OCI-LY7 (cell line): Measurements from ENCODE around the gene TMEM123.

Experiments used
- CTCF ChIP-seq: fragments of 200-600 bp; sonication (generic); conservative IDR thresholded peaks from 2 replicates; pipeline ENCODE4 v1.5.1; 2014; ENCODE audit warnings: mild to moderate bottlenecking, antibody characterized with exemption, low read length, moderate library complexity, mixed read lengths
- EZH2phosphoT487 ChIP-seq: fragments of 200-600 bp; sonication (generic); IDR thresholded peaks from 2 replicates; pipeline ENCODE4 v1.6.1; 2018; ENCODE audit warnings: low read depth, borderline replicate concordance, mild to moderate bottlenecking, mixed run types, antibody characterized with exemption, low read length, moderate library complexity, mixed read lengths

- TF ChIP-seq CTCF = no peak
- no peak for TF ChIP-seq EZH2phosphoT487
Observed at GRCh38 chr11:102487214-102487613, 34.6 kb upstream of the TMEM123 start.
